Osteoblast (primary cell): ENCODE measurements around the gene TIGAR. TPM values are rescaled to one million over a fixed set of nuclear protein-coding genes. Genes with fewer than 3 reads are reported as not detected.

Experiments
- DNase-seq: peaks from one replicate; pipeline ENCODE4 v3.0.0; 2011; ENCODE audit warnings: low spot score, mixed read lengths; ENCODE audit not compliant: insufficient read length; ENCODE audit errors: missing footprints
- H2AFZ ChIP-seq: 2 replicates; pipeline ENCODE4 v1.6.0; 2011; ENCODE audit warnings: mild to moderate bottlenecking, low read length
- H3K27ac ChIP-seq: 2 replicates; pipeline ENCODE4 v1.5.1; 2011; ENCODE audit warnings: mild to moderate bottlenecking, low read depth, low read length, moderate library complexity
- H3K27me3 ChIP-seq: 2 replicates; pipeline ENCODE4 v1.6.0; 2012; ENCODE audit warnings: mild to moderate bottlenecking, control low read depth, inconsistent platforms, low read length, moderate library complexity; ENCODE audit not compliant: insufficient read depth
- H3K36me3 ChIP-seq: 2 replicates; pipeline ENCODE4 v1.5.1; 2011; ENCODE audit warnings: mild to moderate bottlenecking, low read length, control low read depth, moderate library complexity; ENCODE audit not compliant: insufficient read depth
- H3K4me1 ChIP-seq: 2 replicates; pipeline ENCODE4 v1.5.1; 2011; ENCODE audit warnings: mild to moderate bottlenecking, low read length, control low read depth, moderate library complexity; ENCODE audit not compliant: insufficient read depth
- H3K4me2 ChIP-seq: 2 replicates; pipeline ENCODE4 v1.6.0; 2011; ENCODE audit warnings: mild to moderate bottlenecking, low read length; ENCODE audit not compliant: insufficient read depth
- H3K4me3 ChIP-seq: fragments of 200-600 bp; sonication (generic); 3 replicates; pipeline ENCODE4 v1.5.1; 2012; ENCODE audit warnings: mild to moderate bottlenecking, low read length, inconsistent platforms; ENCODE audit not compliant: insufficient read depth
- H3K79me2 ChIP-seq: 2 replicates; pipeline ENCODE4 v1.6.0; 2012; ENCODE audit warnings: mild to moderate bottlenecking, low read length, control low read depth, inconsistent platforms; ENCODE audit not compliant: insufficient read depth
- H3K9me3 ChIP-seq: 2 replicates; pipeline ENCODE4 v1.5.1; 2011; ENCODE audit warnings: low read depth, low read length, control low read depth
- H4K20me1 ChIP-seq: 2 replicates; pipeline ENCODE4 v1.6.0; 2012; ENCODE audit warnings: mild to moderate bottlenecking, low read length, control low read depth; ENCODE audit not compliant: insufficient read depth
- total RNA-seq: library from RNA; depleted of rRNA; stranded (reverse); fragments of >200 nt; gene quantifications from 2 replicates; pipeline ENCODE4 v1.2.3, GENCODE V29; 2012
- TF ChIP-seq, protein P1 (sequence below): IDR thresholded peaks from 2 replicates; pipeline ENCODE4 v1.5.1; 2011; ENCODE audit warnings: mild to moderate bottlenecking, low read depth, low read length, moderate library complexity; ENCODE audit errors: extremely low read depth

TIGAR gene
- total RNA-seq, 1 donor, result 11.6 TPM

DNA sequence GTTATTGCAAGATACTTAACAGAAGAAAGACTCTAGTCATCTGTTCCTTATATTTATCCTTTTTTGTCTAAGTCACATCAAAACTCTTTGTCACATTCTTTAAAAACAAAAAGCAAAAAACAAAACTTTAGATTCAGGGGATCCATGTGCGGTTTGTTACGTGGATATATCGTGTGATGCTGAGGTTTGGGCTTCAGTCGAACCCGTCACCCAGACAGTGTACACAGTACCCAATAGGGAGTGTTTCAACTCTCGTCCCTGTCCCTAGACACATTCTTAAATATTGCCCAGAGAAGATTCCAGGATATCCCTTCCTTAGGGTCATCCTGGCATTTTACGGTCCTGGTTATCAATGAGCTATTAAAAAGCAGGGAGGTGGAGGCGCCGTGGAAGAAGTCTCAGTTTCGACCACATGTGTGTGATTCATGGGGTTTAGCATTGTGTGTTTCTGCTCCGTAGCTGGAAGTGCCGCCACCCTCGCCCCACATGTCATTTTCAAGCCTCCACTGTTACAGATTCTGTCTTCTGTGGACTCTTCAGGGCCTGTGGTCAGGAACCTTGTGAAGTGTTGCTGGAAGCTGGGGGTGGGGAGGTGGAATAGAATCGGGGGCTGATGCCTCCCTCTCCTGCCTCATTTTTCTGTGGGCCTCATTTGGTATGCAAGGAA, 27.6 kb upstream of the TIGAR start:
- Histone ChIP-seq H4K20me1 (no peaks in the 10 kb centered on the region), H3K9me3 (no peaks in the 10 kb centered on the region), H3K79me2 (no peaks in the 10 kb centered on the region), H3K4me3 (no peak overlapping the region), H3K36me3 (no peaks in the 10 kb centered on the region), H3K27me3 (peaks cover 6% of the 10 kb centered on the region), H3K27ac (no peak overlapping the region), H2AFZ (no peak overlapping the region), H3K4me1 (no peaks in the 10 kb centered on the region), H3K4me2 (no peak overlapping the region)
- DNase-seq, result no peak
- TF ChIP-seq, protein P1, sequence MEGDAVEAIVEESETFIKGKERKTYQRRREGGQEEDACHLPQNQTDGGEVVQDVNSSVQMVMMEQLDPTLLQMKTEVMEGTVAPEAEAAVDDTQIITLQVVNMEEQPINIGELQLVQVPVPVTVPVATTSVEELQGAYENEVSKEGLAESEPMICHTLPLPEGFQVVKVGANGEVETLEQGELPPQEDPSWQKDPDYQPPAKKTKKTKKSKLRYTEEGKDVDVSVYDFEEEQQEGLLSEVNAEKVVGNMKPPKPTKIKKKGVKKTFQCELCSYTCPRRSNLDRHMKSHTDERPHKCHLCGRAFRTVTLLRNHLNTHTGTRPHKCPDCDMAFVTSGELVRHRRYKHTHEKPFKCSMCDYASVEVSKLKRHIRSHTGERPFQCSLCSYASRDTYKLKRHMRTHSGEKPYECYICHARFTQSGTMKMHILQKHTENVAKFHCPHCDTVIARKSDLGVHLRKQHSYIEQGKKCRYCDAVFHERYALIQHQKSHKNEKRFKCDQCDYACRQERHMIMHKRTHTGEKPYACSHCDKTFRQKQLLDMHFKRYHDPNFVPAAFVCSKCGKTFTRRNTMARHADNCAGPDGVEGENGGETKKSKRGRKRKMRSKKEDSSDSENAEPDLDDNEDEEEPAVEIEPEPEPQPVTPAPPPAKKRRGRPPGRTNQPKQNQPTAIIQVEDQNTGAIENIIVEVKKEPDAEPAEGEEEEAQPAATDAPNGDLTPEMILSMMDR, result no peak

DNA sequence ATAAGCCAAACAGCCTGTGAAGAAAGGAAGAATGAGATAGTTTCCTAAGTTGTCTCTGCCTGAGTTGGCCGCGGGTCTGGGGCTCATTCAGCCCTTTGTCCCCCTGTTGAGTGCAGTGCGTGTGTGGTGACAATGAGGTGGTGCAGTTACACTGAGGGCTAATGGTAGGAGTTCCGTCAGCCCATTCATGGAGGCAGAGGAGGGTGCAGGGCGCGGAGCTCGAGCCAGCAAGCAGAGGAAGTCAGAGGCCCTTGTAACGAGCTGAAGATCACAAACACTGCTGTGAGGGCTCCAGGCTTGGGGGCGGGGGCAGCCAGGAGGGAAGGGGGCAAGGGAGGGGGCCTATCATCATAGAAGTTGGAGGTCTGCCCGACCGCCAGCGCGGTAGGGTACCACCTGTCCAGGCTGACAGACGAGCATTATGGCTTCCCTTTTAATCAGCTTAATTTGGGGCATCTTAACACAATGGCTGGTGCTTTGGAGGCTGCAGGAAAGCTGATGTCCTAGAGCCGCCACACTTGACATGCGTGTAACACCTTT, 27.0 kb upstream of the TIGAR start:
- Histone ChIP-seq H3K4me1 (no peaks in the 10 kb centered on the region), H3K9me3 (no peaks in the 10 kb centered on the region), H3K36me3 (no peaks in the 10 kb centered on the region), H3K4me2 (no peak overlapping the region), H2AFZ (no peak overlapping the region), H3K27me3 (peaks cover 6% of the 10 kb centered on the region), H3K27ac (no peak overlapping the region), H3K4me3 (no peak overlapping the region), H3K79me2 (no peaks in the 10 kb centered on the region), H4K20me1 (no peaks in the 10 kb centered on the region)
- DNase-seq, result no peak
- TF ChIP-seq, protein P1, result no peak

DNA sequence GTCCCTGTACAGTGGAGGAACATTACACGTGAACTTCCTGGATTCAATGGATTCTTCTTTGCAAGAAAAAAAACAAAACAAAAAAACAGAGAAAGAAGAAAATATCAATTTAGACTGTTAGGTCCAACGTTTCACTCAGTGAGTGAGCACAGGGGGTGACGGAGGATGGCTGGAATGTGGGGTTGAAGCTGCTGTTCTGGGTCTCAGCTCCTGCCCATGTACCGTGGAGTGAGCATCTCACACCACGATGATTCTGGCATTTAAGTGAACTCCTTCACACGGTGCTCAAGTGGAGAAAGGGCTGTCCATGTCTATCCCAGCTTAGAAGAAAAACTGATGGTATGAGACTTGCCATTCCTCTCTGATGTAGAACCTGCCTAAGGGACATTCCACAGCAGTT, 24.3 kb upstream of the TIGAR start:
- no peaks in the 10 kb centered on the region for H3K79me2 ChIP-seq
- H3K36me3 ChIP-seq, result no peaks in the 10 kb centered on the region
- no peaks in the 10 kb centered on the region for H3K9me3 ChIP-seq
- no peak overlapping the region for H2AFZ ChIP-seq
- no peaks in the 10 kb centered on the region for H3K4me1 ChIP-seq
- no peaks in the 10 kb centered on the region for H4K20me1 ChIP-seq
- no peak overlapping the region for H3K4me2 ChIP-seq
- no peak overlapping the region for H3K4me3 ChIP-seq
- no peak for DNase-seq
- H3K27me3 ChIP-seq, result peaks cover 6% of the 10 kb centered on the region
- TF ChIP-seq, protein P1, result no peak
- H3K27ac ChIP-seq, result no peak overlapping the region

DNA sequence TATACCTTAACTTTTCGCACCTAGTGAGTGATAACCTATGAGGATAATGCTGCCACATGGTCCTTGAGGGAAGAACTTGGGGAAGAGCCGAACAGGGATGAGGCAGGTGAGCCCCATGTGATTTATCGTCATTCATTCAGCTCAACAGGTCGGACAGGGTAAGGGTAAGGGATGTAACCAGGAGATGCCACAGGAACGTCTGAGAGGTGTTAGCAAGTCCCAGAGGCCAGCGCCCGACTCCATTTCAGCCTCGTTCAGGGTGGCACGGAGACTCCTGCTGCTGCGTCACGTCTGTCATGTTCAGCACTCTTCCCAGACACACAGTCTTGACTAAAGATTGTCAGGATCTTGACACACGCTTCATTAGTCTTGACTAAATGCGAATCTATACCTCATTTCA, 23.4 kb upstream of the TIGAR start:
- TF ChIP-seq, protein P1, result no peak
- Histone ChIP-seq H3K4me2 (no peak overlapping the region), H3K27me3 (peaks cover 12% of the 10 kb centered on the region), H4K20me1 (no peaks in the 10 kb centered on the region), H3K27ac (no peak overlapping the region), H2AFZ (no peak overlapping the region), H3K9me3 (no peaks in the 10 kb centered on the region), H3K4me1 (no peaks in the 10 kb centered on the region), H3K36me3 (no peaks in the 10 kb centered on the region), H3K79me2 (no peaks in the 10 kb centered on the region), H3K4me3 (no peak overlapping the region)
- DNase-seq, result no peak
